Neural cell (in vitro differentiated cells): ENCODE measurements around the gene DGKG. TPM values are rescaled to one million over a fixed set of nuclear protein-coding genes. Genes with fewer than 3 reads are reported as not detected.

Experiments used
- H2AFZ ChIP-seq: fragments of 200-600, 300-800 bp; sonication (generic), shearing (Covaris generic); 2 replicates; pipeline ENCODE4 v1.6.0; 2014; ENCODE audit warnings: low read depth, mild to moderate bottlenecking, antibody characterized with exemption, low read length, moderate library complexity
- H3F3A ChIP-seq: fragments of 200-600 bp; shearing (Covaris generic); 2 replicates; pipeline ENCODE4 v1.6.1; 2016; ENCODE audit warnings: mild to moderate bottlenecking, moderate library complexity, mixed read lengths, antibody characterized with exemption, low read length; ENCODE audit not compliant: insufficient read depth, poor library complexity, severe bottlenecking
- H3K27ac ChIP-seq: fragments of 200-600, 300-800 bp; sonication (generic), shearing (Covaris generic); 2 replicates; pipeline ENCODE4 v1.5.1; 2014; ENCODE audit warnings: mild to moderate bottlenecking, low read length, moderate library complexity
- H3K27me3 ChIP-seq: fragments of 300-800, 200-600 bp; sonication (generic), shearing (Covaris generic); 2 replicates; pipeline ENCODE4 v1.6.0; 2014; ENCODE audit warnings: mild to moderate bottlenecking, low read depth, low read length, moderate library complexity; ENCODE audit not compliant: insufficient read depth
- H3K36me3 ChIP-seq: fragments of 300-800, 200-600 bp; sonication (generic), shearing (Covaris generic); 2 replicates; pipeline ENCODE4 v1.5.1; 2014; ENCODE audit warnings: mild to moderate bottlenecking, antibody characterized with exemption, low read length, moderate library complexity; ENCODE audit not compliant: insufficient read depth
- H3K4me2 ChIP-seq: fragments of 300-800, 200-600 bp; sonication (generic), shearing (Covaris generic); 2 replicates; pipeline ENCODE4 v1.6.0; 2014; ENCODE audit warnings: mild to moderate bottlenecking, low read length
- H3K4me3 ChIP-seq: fragments of 300-800, 200-600 bp; sonication (generic), shearing (Covaris generic); 2 replicates; pipeline ENCODE4 v1.5.1; 2014; ENCODE audit warnings: mild to moderate bottlenecking, low read length, moderate library complexity
- H3K79me2 ChIP-seq: fragments of 200-600 bp; shearing (Covaris generic); replicated peaks from 2 replicates; pipeline ENCODE4 v1.6.0; 2014; ENCODE audit warnings: mild to moderate bottlenecking, low read length, moderate library complexity; ENCODE audit not compliant: insufficient read depth
- H3K9ac ChIP-seq: fragments of 300-800, 200-600 bp; sonication (generic), shearing (Covaris generic); 2 replicates; pipeline ENCODE4 v1.6.1; 2016; ENCODE audit warnings: mild to moderate bottlenecking, low read length, mixed read lengths
- H3K9me2 ChIP-seq: fragments of 200-600 bp; shearing (Covaris generic); 2 replicates; pipeline ENCODE4 v1.6.1; 2016; ENCODE audit warnings: mild to moderate bottlenecking, low read length, mixed read lengths; ENCODE audit not compliant: insufficient read depth
- H3K9me3 ChIP-seq: fragments of 200-600, 300-800 bp; sonication (generic), shearing (Covaris generic); 2 replicates; pipeline ENCODE4 v1.6.1; 2016; ENCODE audit warnings: mild to moderate bottlenecking, mixed run types, low read length, moderate library complexity, mixed read lengths
- H4K20me1 ChIP-seq: fragments of 200-600 bp; shearing (Covaris generic); 2 replicates; pipeline ENCODE4 v1.6.1; 2016; ENCODE audit warnings: mild to moderate bottlenecking, mixed run types; ENCODE audit not compliant: insufficient read depth
- EP300 ChIP-seq: fragments of 450-650 bp; conservative IDR thresholded peaks from 2 replicates; pipeline ENCODE4 v1.6.1; 2014; ENCODE audit warnings: antibody characterized with exemption, mild to moderate bottlenecking, moderate library complexity; ENCODE audit not compliant: poor library complexity, severe bottlenecking
- EZH2 ChIP-seq: fragments of 200-600, 300-800 bp; shearing (Covaris generic), sonication (generic); IDR thresholded peaks from 2 replicates; pipeline ENCODE4 v1.6.1; 2014; ENCODE audit warnings: antibody characterized with exemption, low read length, borderline replicate concordance, mild to moderate bottlenecking; ENCODE audit not compliant: insufficient read depth, poor library complexity, severe bottlenecking
- MXI1 ChIP-seq: fragments of 450-650 bp; conservative IDR thresholded peaks from 2 replicates; pipeline ENCODE4 v1.6.1; 2014; ENCODE audit warnings: antibody characterized with exemption, mild to moderate bottlenecking; ENCODE audit not compliant: poor library complexity, severe bottlenecking
- POLR2AphosphoS5 ChIP-seq: IDR thresholded peaks from 2 replicates; pipeline ENCODE4 v1.6.1; 2012
- RAD21 ChIP-seq: fragments of 450-650 bp; conservative IDR thresholded peaks from 2 replicates; pipeline ENCODE4 v1.6.1; 2014; ENCODE audit warnings: antibody characterized with exemption, mild to moderate bottlenecking, moderate library complexity
- REST ChIP-seq: IDR thresholded peaks from 2 replicates; pipeline ENCODE4 v1.6.1; 2012; ENCODE audit warnings: borderline replicate concordance
- SMC3 ChIP-seq: fragments of 450-650 bp; conservative IDR thresholded peaks from 2 replicates; pipeline ENCODE4 v1.6.1; 2014; ENCODE audit warnings: antibody characterized with exemption, mild to moderate bottlenecking, moderate library complexity; ENCODE audit not compliant: poor library complexity
- TAF1 ChIP-seq: IDR thresholded peaks from 2 replicates; pipeline ENCODE4 v1.6.1; 2012; ENCODE audit warnings: low read depth
- polyA plus RNA-seq: library from polyadenylated mRNA; depleted of rRNA; stranded (reverse); fragments of >200 nt; gene quantifications from 2 replicates; pipeline ENCODE4 v1.2.3, GENCODE V29; 2014
- TF ChIP-seq, protein P1 (sequence below): fragments of 450-650 bp; IDR thresholded peaks from 2 replicates; pipeline ENCODE4 v1.5.1; 2014; ENCODE audit warnings: antibody characterized with exemption, mild to moderate bottlenecking, moderate library complexity; ENCODE audit not compliant: poor library complexity, severe bottlenecking

The DGKG gene
- polyA plus RNA-seq, 1 donor from 2014 or later = not detected

DNA sequence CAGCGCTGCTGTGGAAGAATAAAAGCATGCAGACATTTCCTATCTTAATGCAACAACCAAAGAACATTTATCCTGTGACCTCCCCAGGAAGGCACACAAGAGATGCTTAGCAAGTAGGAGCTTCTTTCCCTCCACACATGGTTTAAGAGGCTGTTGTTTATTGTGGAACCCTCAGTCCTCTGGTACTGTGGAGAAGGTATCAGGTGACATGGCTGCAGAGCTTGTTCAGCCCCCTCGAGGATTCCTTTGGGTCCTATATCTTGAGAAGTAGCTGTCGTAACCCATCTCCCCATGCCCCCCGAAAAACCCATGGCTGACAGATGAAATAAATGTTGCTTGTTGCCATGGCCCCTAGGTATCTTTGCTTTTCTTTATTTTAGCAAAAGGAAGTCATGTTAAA is 232.8 kb downstream of the DGKG start:
- TF ChIP-seq RAD21 (no peak), REST (no peak)
- Histone ChIP-seq H3K36me3 (no peaks in the 10 kb centered on the region), H3K27ac (no peak overlapping the region)

DNA sequence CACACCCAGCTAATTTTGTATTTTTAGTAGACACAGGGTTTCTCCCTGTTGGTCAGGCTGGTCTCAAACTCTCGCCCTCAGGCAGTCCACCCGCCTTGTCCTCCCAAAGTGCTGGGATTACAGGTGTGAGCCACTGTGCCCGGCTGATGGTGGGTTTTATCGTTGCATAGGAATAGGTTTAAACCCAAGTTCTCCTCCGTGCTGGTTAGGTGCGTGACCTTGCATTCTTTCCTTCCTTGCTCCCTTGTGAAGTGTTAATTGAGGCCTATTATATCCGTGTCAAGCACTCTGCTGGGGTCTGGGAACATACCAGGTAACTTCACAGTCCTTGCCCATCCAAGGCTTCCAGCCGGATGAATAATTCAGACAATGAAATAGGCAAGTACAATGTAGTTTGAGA is 233.9 kb downstream of the DGKG start:
- no peak overlapping the region for H3K27ac ChIP-seq
- TF ChIP-seq EZH2 (no peak), REST (no peak), RAD21 (no peak), POLR2AphosphoS5 (no peak), EP300 (no peak), SMC3 (no peak), MXI1 (no peak)
- no peaks in the 10 kb centered on the region for H3K27me3 ChIP-seq
- no peaks in the 10 kb centered on the region for H3K79me2 ChIP-seq
- H3K36me3 ChIP-seq = no peaks in the 10 kb centered on the region
- no peak overlapping the region for H2AFZ ChIP-seq
- H3K9ac ChIP-seq = no peak overlapping the region
- no peak overlapping the region for H3K4me2 ChIP-seq
- no peaks in the 10 kb centered on the region for H4K20me1 ChIP-seq
- no peaks in the 10 kb centered on the region for H3F3A ChIP-seq
- H3K9me3 ChIP-seq = no peaks in the 10 kb centered on the region
- no peaks in the 10 kb centered on the region for H3K9me2 ChIP-seq
- H3K4me3 ChIP-seq = no peak overlapping the region

More for the DNA sequence above, 232.8 kb downstream of the DGKG start:
- H3K9me3 ChIP-seq = no peaks in the 10 kb centered on the region
- no peaks in the 10 kb centered on the region for H3F3A ChIP-seq
- no peak overlapping the region for H3K4me3 ChIP-seq
- no peaks in the 10 kb centered on the region for H3K79me2 ChIP-seq
- no peaks in the 10 kb centered on the region for H3K27me3 ChIP-seq
- no peaks in the 10 kb centered on the region for H4K20me1 ChIP-seq
- H3K9me2 ChIP-seq = no peaks in the 10 kb centered on the region
- H3K9ac ChIP-seq = no peak overlapping the region
- H3K4me2 ChIP-seq = no peak overlapping the region
- no peak overlapping the region for H2AFZ ChIP-seq

- H3K4me3 ChIP-seq = no peak overlapping the region
- no peaks in the 10 kb centered on the region for H3K36me3 ChIP-seq
- H3K4me2 ChIP-seq = no peak overlapping the region
- H3K9me3 ChIP-seq = no peaks in the 10 kb centered on the region
- H2AFZ ChIP-seq = no peak overlapping the region
- H3F3A ChIP-seq = no peaks in the 10 kb centered on the region
- TF ChIP-seq RAD21 (no peak), TAF1 (no peak), EZH2 (no peak), REST (no peak), MXI1 (no peak), POLR2AphosphoS5 (no peak), EP300 (no peak)
- TF ChIP-seq, protein P1, sequence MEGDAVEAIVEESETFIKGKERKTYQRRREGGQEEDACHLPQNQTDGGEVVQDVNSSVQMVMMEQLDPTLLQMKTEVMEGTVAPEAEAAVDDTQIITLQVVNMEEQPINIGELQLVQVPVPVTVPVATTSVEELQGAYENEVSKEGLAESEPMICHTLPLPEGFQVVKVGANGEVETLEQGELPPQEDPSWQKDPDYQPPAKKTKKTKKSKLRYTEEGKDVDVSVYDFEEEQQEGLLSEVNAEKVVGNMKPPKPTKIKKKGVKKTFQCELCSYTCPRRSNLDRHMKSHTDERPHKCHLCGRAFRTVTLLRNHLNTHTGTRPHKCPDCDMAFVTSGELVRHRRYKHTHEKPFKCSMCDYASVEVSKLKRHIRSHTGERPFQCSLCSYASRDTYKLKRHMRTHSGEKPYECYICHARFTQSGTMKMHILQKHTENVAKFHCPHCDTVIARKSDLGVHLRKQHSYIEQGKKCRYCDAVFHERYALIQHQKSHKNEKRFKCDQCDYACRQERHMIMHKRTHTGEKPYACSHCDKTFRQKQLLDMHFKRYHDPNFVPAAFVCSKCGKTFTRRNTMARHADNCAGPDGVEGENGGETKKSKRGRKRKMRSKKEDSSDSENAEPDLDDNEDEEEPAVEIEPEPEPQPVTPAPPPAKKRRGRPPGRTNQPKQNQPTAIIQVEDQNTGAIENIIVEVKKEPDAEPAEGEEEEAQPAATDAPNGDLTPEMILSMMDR = no peak
- no peaks in the 10 kb centered on the region for H3K27me3 ChIP-seq
- H3K79me2 ChIP-seq = no peaks in the 10 kb centered on the region
- no peaks in the 10 kb centered on the region for H4K20me1 ChIP-seq
- H3K9ac ChIP-seq = no peak overlapping the region
- H3K27ac ChIP-seq = no peak overlapping the region
- no peaks in the 10 kb centered on the region for H3K9me2 ChIP-seq
Observed at GRCh38 chr3:186127463-186127862, 234.6 kb downstream of the DGKG start.
